HepG2 (cell line): ENCODE data around the gene TRMT2A. TPM values are rescaled to one million over a fixed set of nuclear protein-coding genes. Genes with fewer than 3 reads are reported as not detected.
A peak's percentile ranks its signal among the peaks of the same experiment; 100 is the strongest.

ENCODE experiments used
- ASH2L ChIP-seq: fragments of 300-600, 200-600 bp; sonication (generic); IDR thresholded peaks from 2 replicates; pipeline ENCODE4 v1.7.0; 2017; ENCODE audit warnings: low read depth, mild to moderate bottlenecking, moderate library complexity, mixed read lengths, low read length; ENCODE audit not compliant: insufficient read length
- ERF ChIP-seq: IDR thresholded peaks from 2 replicates; pipeline ENCODE4 v1.6.1; 2018; ENCODE audit warnings: missing biosample characterization, missing genetic modification reagents
- FOXO1 ChIP-seq: sonication (generic); formaldehyde crosslinking; IDR thresholded peaks from 2 replicates; pipeline ENCODE4 v1.4.0; 2020; ENCODE audit warnings: missing genetic modification reagents
- POLR2A ChIP-seq, 2 experiments: IDR thresholded peaks; 2 replicates each; pipeline ENCODE4 v1.6.1; 2011; ENCODE audit warnings: low read depth in 2 of 2, low read length in 2 of 2, mild to moderate bottlenecking in 1 of 2, moderate library complexity in 1 of 2; ENCODE audit not compliant: insufficient read depth in 1 of 2
- RBFOX2 ChIP-seq: fragments of 200-400 bp; formaldehyde crosslinking; IDR thresholded peaks from 2 replicates; pipeline ENCODE4 v1.6.1; 2017; ENCODE audit warnings: low read depth, mild to moderate bottlenecking, low read length
- RNF219 ChIP-seq: sonication (generic); formaldehyde crosslinking; IDR thresholded peaks from 2 replicates; pipeline ENCODE4 v1.5.0; 2020; ENCODE audit warnings: mild to moderate bottlenecking, missing genetic modification reagents
- SMAD9 ChIP-seq: sonication (generic); formaldehyde crosslinking; IDR thresholded peaks from 2 replicates; pipeline ENCODE4 v1.5.1; 2020; ENCODE audit warnings: mild to moderate bottlenecking, missing genetic modification reagents
- TAF1 ChIP-seq: sonication (generic); formaldehyde crosslinking; IDR thresholded peaks from 2 replicates; pipeline ENCODE4 v1.4.0; 2020; ENCODE audit warnings: missing genetic modification reagents
- TMF1 ChIP-seq: sonication (generic); formaldehyde crosslinking; IDR thresholded peaks from 2 replicates; pipeline ENCODE4 v1.8.1; 2022; ENCODE audit warnings: low read depth, missing genetic modification reagents
- WIZ ChIP-seq: sonication (generic); formaldehyde crosslinking; IDR thresholded peaks from 2 replicates; pipeline ENCODE4 v1.5.1; 2020; ENCODE audit warnings: mild to moderate bottlenecking, missing genetic modification reagents
- ZMAT3 ChIP-seq: sonication (generic); formaldehyde crosslinking; conservative IDR thresholded peaks from 2 replicates; pipeline ENCODE4 v1.7.0; 2021; ENCODE audit warnings: missing genetic modification reagents
- ZNF142 ChIP-seq: sonication (generic); formaldehyde crosslinking; IDR thresholded peaks from 2 replicates; pipeline ENCODE4 v1.4.0; 2020; ENCODE audit warnings: missing genetic modification reagents
- ZNF558 ChIP-seq: sonication (generic); formaldehyde crosslinking; IDR thresholded peaks from 2 replicates; pipeline ENCODE4 v1.9.0; 2022; ENCODE audit warnings: mild to moderate bottlenecking, missing genetic modification reagents, borderline replicate concordance
- ZNF615 ChIP-seq: sonication (generic); formaldehyde crosslinking; IDR thresholded peaks from 2 replicates; pipeline ENCODE4 v1.5.0; 2020; ENCODE audit warnings: mild to moderate bottlenecking, missing genetic modification reagents, borderline replicate concordance
- ZNF775 ChIP-seq: sonication (generic); formaldehyde crosslinking; IDR thresholded peaks from 2 replicates; pipeline ENCODE4 v1.4.0; 2020; ENCODE audit warnings: missing genetic modification reagents, mild to moderate bottlenecking, moderate library complexity, borderline replicate concordance
- ZNF883 ChIP-seq: sonication (generic); formaldehyde crosslinking; IDR thresholded peaks from 2 replicates; pipeline ENCODE4 v1.5.1; 2020; ENCODE audit warnings: mild to moderate bottlenecking, missing genetic modification reagents; ENCODE audit errors: not compliant biosample characterization
- ZSCAN31 ChIP-seq: sonication (generic); formaldehyde crosslinking; IDR thresholded peaks from 2 replicates; pipeline ENCODE4 v1.5.0; 2020; ENCODE audit warnings: low read depth, mild to moderate bottlenecking, missing genetic modification reagents
- polyA plus RNA-seq, 8 experiments: library from polyadenylated mRNA; depleted of rRNA in 3 of 8; stranded (reverse) in 7 of 8; unstranded in 1 of 8; fragments of >200 nt; fragmentation: Illumina TruSeq in 4 of 8; extraction: Trizol in 4 of 8; gene quantifications; 2 replicates each; pipeline versions ENCODE4 v1.2.1 to v1.2.3, GENCODE V29; 2011 to 2016; ENCODE audit warnings: low read depth in 4 of 8, missing spikeins in 1 of 8, mixed read lengths in 1 of 8; ENCODE audit not compliant: insufficient read depth in 1 of 8
- total RNA-seq, 5 experiments: library from RNA; depleted of rRNA; stranded (reverse); fragments of >200 nt; fragmentation: Illumina TruSeq; extraction: Trizol; gene quantifications; 2 replicates each; pipeline ENCODE4 v1.2.3, GENCODE V29; 2016; ENCODE audit warnings: low read depth in 1 of 5
- TF ChIP-seq, protein P1 (sequence below): sonication (generic); formaldehyde crosslinking; conservative IDR thresholded peaks from 2 replicates; pipeline ENCODE4 v1.8.1; 2023; ENCODE audit warnings: missing genetic modification reagents

Gene TRMT2A
- total and polyA plus RNA-seq, 2 of the 13 experiments (the other 11 are each of a cell fraction or from before 2014, with no cell fraction given), result 24.0 to 30.3 TPM

DNA sequence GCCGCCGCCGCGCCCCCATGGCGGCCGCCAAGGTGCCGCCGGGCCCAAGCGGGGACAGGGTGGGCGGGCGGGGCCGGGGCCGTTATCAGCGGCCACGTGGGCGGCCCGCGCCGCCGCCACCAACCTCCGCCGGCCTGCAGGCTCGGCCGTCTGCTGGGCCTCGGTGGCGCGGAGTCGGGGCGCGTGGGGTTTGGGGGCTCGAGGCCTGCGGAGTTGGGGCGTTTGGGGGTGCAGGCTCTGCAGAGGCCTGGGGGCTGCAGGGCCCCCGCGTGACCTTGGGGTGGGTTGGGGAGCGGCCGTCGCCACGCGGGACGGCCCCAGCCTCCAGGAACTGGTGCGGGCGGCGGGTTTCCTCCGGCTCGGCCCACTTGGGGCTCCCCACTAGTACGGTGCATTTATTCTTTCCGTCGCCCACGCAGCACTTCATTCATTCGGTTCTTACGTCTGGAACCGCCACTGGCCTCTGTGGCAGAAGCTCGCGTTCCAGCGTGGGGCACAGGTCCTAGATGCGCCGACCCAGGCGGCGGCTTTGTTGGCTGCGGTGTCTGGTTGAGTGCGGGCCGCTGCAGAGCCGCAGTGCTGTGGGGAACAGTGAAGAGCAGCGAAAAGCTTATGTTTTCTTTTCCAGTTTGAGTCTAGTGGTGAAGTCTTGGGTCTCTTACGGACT is 740 bp upstream of the TRMT2A start (continued):
- TF ChIP-seq ZNF142 (CRISPR knock-in tag) (0 out of 2 replicates have a peak, but pooled peaks have one; percentile 24), ZSCAN31 (CRISPR knock-in tag) (0 out of 2 replicates have a peak, but pooled peaks have one; percentile 4), ZNF558 (CRISPR knock-in tag) (peak; percentile 34; the same call in 1 of the 2 replicates), ERF (CRISPR knock-in tag) (0 out of 2 replicates have a peak, but pooled peaks have one; percentile 19), ZNF883 (CRISPR knock-in tag) (peak; percentile 21), ZNF775 (CRISPR knock-in tag) (no peak), RNF219 (CRISPR knock-in tag) (peak; percentile 59; the same call in 1 of the 2 replicates), FOXO1 (0 out of 2 replicates have a peak, but pooled peaks have one; percentile 13), ZNF615 (CRISPR knock-in tag) (0 out of 2 replicates have a peak, but pooled peaks have one; percentile 48), SMAD9 (CRISPR knock-in tag) (0 out of 2 replicates have a peak, but pooled peaks have one; percentile 66), POLR2A (IDR thresholded peaks at IDR 0.05; ENCODE audit: insufficient read depth in 1 of 2, low read depth in 2 of 2, low read length in 2 of 2) (peak; percentile 29 to 58), TAF1 (0 out of 2 replicates have a peak, but pooled peaks have one; percentile 26), ZMAT3 (CRISPR knock-in tag) (0 out of 2 replicates have a peak, but pooled peaks have one; percentile 12), ASH2L (no peak), RBFOX2 (peak; percentile 43; the same call in 1 of the 2 replicates), WIZ (CRISPR knock-in tag) (no peak), TMF1 (CRISPR knock-in tag) (0 out of 2 replicates have a peak, but pooled peaks have one; percentile 21)
- TF ChIP-seq, protein P1, sequence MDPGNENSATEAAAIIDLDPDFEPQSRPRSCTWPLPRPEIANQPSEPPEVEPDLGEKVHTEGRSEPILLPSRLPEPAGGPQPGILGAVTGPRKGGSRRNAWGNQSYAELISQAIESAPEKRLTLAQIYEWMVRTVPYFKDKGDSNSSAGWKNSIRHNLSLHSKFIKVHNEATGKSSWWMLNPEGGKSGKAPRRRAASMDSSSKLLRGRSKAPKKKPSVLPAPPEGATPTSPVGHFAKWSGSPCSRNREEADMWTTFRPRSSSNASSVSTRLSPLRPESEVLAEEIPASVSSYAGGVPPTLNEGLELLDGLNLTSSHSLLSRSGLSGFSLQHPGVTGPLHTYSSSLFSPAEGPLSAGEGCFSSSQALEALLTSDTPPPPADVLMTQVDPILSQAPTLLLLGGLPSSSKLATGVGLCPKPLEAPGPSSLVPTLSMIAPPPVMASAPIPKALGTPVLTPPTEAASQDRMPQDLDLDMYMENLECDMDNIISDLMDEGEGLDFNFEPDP, result 0 out of 2 replicates have a peak, but pooled peaks have one; percentile 98
